Stimulated activated naive CD4-positive, alpha-beta T cell (primary cell): ENCODE data around the gene SCUBE1.
A peak's percentile ranks its signal among the peaks of the same experiment; 100 is the strongest.
"Not testable (repeated sequence)": the region's sequence is repeated elsewhere in the genome, so short reads cannot be mapped to it uniquely, and the experiment has no call there.

Source experiments
- DNase-seq, 6 experiments: peaks; one replicate each; lab custom pipeline; 2025; lab: John Stamatoyannopoulos, UW

SCUBE1 gene

GRCh38 chr22:43356881-43357280, 13.7 kb upstream of the SCUBE1 start:
- DNase-seq = no peak

DNA sequence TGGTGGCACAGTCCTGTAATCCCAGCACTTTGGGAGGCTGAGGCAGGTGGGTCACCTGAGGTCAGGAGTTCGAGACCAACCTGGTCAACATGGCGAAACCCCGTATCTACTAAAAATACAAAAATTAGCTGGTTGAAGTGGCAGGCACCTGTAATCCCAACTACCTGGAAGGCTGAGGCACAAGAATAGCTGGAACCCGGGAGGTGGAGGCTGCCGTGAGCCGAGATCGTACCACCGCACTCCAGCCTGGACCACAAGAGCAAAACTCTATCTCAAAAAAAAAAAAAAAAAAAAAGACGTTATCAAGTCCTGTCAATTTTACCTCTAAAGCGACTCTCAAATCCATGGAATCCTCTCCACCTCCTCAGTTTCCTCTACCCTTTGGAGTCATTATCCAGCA, 12.5 kb upstream of the SCUBE1 start:
- DNase-seq = not testable (repeated sequence)

DNA sequence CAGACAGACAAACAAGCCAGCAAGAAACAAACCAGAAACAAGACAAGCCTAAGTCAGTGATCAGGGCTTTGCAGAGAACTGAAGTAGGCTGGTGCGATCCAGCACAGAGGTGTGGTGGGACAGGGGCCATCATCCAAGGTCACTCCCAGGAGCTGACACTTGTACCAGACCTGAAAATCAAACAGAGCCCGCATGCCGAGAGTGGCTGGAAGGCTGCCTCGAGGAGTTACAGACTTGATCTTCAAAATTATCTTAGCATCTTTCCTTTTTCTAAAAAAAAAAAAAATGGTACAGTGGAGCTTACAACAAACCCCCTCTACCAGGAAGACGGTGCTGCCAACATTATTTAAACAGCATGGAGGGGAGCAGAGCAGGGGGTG, 8.8 kb upstream of the SCUBE1 start:
- no peak for DNase-seq

- DNase-seq = no peak
Measured at GRCh38 chr22:43349636-43350035, 6.5 kb upstream of the SCUBE1 start.

- peak; percentile 6 to 57 (median 41) for DNase-seq
Measured at GRCh38 chr22:43346521-43346929, 3.4 kb upstream of the SCUBE1 start.

DNA sequence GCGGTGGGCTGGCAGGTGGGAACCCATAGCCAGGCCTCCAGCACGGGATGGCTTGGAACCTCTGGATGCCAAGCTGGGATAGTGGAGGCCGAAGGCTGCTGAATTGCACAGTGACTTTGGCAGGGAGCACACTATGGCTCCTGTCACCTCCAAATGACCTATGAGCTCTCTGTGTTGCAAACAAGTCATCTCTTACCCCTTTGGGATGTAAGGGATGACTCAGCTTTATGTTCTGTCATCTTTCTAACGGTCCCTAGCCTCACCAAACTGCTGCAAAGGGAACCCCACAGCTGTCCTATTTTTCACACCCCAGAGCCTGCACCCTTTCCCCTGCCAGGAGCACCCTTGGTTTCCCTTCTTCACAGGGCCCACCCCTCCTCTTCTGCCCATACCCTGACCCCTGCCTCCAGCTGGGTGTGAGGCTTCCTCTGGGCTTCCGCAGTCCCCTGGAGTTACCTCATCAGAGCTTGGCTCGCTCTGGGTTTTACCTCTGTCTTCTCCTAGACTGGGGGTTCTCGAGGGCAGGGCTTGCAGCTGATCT, 2.7 kb upstream of the SCUBE1 start:
- no peak for DNase-seq

GRCh38 chr22:43345356-43345755, 2.2 kb upstream of the SCUBE1 start:
- DNase-seq = no peak

GRCh38 chr22:43344520-43344787, 1.3 kb upstream of the SCUBE1 start:
- DNase-seq = no peak

GRCh38 chr22:43343670-43344519, 723 bp upstream of the SCUBE1 start:
- no peak for DNase-seq

GRCh38 chr22:43342347-43343261, 568 bp downstream of the SCUBE1 start:
- DNase-seq = no peak

GRCh38 chr22:43341565-43341964, 1.6 kb downstream of the SCUBE1 start:
- no peak for DNase-seq

- DNase-seq = no peak
Measured at GRCh38 chr22:43338766-43339345, 4.3 kb downstream of the SCUBE1 start.

DNA sequence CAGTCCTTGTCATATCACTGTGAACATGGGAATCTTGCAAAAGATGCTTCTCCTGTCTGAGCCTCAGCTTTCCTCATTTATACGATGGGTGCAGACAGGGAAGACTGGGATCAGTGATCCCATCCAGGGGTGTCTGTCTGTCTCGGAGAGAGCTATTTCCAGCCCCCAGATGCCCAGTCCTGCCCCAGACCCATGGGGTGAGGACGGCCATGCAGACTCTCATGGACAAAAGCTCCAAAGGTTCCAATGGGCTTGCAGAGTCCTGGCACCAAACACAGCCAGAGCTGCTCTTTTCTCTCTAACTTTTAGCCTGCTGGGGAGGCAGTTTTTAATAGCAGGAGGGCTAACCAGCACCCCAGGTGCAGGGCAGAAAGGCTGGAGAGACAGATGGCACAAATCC, 5.2 kb downstream of the SCUBE1 start:
- no peak for DNase-seq

DNA sequence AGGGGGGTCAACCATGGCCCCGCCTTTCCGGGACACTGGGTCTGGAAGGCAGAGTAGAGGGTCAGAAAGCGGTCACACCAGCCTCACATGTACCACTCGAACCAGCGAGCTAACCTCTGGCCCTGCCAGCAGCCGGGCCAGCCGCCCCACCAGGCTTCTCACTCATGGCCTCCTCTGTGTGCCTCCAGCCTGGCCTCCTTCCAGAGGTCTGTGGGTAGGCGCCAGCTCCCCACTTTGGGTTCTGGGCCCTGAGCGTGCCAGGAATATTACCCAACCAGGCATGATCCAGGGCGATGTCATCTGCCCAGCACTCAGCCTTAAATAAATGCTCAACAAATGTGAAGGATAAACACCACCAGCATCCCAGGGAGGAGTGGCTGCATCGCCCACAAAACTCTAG, 5.8 kb downstream of the SCUBE1 start:
- no peak for DNase-seq

GRCh38 chr22:43334378-43334777, 8.8 kb downstream of the SCUBE1 start:
- DNase-seq = no peak

DNA sequence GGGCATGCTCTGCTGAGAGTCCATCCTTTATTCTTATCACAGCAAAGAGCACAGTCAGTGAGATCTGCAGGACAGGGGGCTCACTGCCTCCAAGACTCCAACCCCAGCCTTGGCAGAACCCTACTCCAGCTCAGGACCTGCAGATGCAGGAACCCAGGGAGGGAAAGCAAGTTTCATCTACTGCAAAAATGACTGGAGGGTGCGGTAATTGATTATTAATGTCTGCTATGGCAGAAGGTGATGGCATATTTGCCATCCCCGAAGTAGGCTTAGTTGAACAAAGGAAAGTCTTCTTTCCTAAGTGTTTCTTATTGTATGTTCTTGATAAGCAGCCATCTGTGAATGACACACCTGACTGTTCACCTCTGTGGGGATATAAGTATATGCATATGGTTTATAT, 9.2 kb downstream of the SCUBE1 start:
- no peak for DNase-seq

DNA sequence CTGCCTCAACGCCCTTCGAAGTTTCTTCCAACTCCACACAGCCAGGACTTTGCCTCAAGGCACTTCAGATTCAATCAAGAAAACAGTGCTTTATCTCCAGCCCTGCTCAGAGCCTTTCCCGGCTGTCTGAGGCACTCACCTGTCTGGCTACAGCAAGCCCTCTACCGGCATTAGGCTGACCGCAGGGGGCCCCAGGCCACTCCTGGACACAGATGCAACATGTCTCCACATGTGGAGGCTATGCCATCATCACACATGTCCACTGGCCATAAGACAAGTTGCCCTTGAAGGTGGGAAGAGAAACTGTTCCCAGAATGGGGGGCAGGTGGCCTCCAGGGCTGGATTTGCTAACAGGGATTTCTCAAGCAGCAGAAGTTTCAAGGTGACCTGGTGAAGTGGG, 10.0 kb downstream of the SCUBE1 start:
- DNase-seq = no peak

- DNase-seq = no peak
Measured at GRCh38 chr22:43331698-43332097, 11.5 kb downstream of the SCUBE1 start.

DNA sequence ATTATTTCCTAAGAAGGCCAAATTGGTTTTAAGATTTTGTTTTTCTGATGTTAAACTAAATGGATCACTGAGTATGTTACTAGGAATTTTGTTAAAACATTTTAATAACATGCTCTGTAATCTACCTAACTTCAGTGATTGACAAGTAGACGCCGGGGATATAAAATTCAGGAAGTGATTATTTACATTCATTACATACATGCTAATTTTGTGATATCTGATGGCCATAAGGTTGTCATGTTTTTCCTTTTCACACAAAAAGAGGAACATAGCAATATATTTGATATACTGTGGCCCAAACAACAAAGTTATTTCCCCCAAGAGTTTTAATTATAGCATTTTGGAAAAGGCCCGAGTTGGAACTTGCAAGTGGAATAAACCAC, 12.1 kb downstream of the SCUBE1 start:
- no peak for DNase-seq

GRCh38 chr22:43330178-43331068, 12.7 kb downstream of the SCUBE1 start:
- no peak for DNase-seq

DNA sequence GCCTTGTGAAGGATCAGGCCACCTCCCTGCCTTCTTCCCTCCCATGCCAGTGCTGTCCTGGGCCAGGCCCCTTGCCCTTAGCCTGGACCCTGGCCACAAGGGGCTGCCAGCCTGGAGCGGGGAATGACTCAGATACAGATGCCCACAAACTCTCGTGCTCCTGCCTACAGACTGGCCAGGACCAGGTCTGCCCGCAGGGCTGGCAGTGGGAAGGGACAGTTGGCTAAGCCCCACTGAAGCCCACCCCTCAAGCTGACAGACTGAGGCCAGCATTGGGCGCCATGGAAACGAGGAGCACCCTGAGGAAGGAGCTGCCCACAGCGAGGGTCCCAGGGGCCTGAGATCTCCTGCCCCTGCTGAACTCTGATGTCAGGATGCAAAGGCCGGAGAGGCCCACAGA, 14.1 kb downstream of the SCUBE1 start:
- DNase-seq = no peak

DNA sequence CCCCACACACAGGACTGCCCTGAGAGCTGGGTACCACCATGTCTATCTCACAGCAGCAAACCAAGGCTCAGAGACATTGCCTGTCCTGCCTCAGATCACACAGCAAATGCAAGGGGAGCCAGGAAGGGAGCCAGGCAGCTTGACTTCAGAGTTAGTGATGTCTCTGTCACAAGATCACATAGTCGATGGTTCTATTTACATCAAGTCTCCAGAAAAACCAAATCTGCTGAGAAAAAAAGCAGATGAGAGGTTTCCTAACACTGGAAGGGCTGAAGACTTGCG, 16.1 kb downstream of the SCUBE1 start:
- no peak for DNase-seq
